Fibroblast of skin of left biceps (primary cell): Measurements from ENCODE around the gene POLN.
"Not testable (repeated sequence)": the region's sequence is repeated elsewhere in the genome, so short reads cannot be mapped to it uniquely, and the experiment has no call there.

Experiments
- DNase-seq, 2 experiments: peaks; one replicate each; pipeline ENCODE4 v3.0.0-alpha.2; 2013; ENCODE audit warnings: low read depth in 2 of 2

The POLN gene

DNA sequence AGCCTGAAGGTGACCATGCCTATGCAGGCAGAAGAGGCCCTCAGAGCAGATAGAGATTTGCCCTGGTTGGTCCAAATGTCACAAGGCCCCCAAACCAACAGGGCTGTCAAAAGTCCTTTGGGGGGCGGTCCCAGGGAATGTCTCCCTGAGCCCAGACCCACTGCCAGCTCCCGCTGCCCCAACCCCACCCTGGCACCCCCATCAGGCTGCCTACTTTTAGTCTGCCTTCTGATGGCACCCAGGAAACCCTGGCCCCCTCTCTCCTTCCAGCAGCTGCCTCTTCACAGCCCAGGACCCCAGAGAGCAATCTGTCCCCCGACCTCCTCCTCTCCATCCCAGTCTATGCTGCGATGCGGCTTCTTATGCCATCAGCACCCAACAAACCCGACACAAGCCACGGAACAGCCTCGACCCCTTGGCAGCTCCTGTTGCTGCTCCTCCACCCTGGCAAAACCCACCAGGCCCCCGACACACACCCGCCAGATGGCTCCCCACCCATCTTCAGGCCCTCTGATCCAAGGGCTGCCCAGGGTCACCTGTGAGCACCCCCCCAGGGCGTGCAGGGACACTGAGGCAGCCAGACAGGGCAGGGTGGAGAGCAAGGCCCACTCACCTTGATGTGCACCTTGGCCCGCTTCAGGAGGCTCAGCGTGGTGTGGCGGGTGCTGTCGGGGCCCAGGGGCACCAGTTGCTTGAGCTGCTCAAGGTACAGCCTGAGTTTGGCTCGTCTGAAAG, 10.0 kb upstream of the POLN start:
- DNase-seq: no peak

DNA sequence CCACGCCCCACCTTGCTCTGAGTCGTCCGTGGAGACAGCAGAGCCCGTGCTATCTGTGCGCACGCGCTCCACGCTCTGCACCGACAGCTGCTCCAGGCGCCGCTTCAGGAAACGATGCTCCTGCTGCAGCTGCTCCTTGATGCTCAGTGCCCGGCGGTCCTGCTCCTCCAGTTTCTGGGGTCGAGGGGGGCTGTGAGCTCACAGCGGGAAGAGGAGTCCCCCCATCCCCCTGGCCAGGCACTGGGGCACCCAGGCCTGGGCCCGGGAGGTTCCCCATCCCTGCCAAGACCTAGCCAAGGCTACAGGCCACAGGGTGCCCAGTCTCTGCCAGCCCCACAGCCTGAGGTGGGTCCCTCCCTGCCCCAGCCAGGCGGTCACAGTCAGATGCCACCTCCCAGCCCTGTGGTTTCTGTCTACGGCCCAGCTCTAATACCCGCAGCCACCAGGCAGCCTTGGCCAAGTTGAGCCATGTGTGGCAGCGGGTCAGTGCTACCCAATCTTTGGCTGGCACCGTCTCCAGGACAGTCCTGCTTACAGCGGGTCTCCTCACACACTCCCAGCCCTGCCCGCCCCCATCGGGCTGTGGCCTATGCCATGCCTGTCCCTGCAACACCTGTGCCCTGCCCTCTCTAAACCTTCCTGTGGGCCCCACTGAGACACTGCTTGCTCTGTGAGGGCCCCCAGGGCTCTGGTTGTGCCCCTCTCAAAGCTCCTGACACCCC, 9.3 kb upstream of the POLN start:
- DNase-seq: no peak

DNA sequence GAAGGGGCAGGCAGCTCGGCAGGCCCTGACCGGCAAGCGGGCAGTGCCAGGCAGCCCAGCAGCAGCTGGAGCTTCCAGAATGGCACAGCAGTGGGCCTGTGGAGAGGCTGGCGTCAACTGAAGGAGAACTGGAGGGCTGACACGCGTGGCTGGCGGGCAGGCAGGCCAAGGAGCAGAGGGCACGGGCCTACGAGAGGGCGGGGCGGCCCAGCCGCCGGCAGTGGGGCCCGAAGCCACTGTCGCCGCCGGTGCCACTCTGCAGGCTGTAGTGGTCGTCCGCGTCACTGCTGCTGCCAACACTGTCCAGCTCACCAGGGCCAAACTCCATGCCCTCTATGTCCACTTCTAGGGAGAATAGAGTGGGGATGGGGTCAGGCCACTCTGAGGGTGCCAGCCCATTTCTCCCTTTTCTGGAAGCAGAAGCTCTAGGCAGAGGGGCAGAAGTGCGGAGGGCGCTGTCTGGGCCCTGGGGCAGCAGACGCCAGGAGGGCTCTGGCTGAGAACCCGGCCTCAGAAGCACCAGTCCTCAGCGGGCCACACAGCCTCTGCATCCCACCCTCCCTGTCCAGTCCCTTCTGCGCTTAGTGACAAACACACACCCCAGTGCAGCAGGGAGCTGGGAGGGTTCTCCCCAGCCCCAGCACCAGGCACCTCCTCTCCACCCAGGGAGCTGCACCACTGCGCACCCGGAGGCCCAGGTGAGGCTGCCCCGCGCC, 8.6 kb upstream of the POLN start:
- DNase-seq: no peak

DNA sequence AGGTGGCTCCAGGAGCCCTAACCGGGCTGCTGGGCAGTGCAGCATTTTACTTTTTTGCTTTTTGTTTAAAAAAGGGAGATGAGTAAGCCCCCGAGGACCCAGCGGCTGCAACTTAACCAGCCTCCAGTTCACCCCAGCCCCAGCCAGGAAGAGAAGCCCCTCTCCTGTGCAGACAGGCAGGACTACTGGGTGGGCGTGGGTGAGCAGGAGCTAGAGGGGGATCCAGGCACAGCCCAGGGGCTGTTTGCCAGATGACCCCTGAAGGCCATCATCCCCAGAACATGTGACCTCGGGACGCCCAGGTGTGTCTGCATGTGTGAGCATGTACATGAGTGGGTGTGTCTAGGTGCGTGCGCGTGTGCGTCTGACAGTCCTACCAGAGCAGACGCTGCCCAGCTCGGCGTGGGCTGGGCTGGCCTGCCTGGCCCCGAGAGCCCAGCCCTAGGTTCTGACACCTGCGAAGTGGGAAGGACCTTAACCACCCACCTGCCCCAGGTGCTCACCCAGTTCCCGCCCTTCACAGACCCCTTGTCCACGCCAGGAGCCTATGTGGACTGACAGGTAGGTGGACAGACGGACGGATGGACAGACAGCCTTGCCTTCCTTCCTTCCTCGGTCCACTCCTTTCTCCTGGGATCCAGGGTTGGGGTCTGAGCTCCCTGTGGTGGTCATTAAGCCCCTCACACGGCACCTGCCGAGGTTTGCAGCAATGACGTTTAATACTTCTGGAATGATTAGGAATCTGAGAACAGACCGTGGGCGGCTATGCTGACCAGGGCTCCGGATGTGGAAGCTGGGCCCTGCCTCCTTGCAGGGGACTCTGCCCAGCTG, 7.8 kb upstream of the POLN start:
- DNase-seq: no peak

DNA sequence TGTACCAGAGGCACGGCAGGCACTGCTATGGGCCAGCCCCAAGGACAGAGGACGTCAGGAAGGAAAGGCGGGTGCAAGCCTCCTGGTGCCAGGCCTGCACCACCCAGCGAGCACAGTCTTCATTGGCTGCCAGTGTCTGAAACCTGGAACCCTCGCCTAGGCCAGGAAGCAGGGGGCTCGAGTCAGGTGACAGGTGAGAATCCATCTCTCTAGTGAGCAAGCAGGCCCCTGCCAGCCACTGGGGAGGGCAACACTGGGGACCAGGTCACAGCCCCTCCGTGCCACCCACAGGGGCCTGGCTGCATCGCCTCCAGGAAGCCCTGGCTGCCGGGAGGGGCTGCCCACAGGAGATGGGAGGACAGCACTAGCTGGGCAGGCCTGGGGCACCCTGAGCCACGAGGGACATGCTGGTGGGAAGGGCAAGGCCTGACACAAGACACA, 6.9 kb upstream of the POLN start:
- DNase-seq: no peak

DNA sequence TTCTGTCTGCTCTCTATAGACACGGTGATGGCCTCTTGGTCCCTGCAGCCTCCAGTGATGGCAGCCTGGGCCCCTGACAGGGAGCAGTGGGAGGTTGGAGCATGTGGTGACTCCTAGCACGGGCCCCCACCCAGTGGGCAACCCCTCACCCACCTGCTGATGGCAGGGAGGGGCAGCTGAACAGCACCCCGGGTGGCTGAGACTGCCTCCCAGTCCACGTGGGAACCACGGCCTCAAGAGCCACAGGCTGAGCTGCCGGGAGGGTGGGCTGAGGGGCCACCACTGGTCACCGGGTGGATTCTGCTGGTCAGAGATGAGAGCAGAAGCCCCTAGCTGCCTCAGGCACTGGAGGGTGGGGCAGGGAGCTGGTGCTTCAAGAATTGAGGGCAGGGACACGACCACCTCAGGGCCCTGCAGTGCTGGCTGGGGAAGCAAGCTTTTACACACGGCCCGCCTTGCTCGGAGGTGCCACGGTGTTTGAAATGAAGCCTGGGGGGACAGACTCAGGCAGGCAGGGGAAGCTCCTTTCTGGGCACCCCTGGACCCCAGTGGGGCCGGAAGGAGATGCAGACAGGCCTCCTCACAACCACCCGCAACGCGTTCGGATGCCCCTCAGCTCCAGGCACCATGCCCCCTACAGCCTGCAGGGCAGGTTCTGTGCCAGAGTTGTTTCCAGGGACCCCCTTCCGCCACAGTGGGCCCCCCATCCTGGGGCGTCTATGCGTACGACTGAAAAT, 6.3 kb upstream of the POLN start:
- no peak for DNase-seq

DNA sequence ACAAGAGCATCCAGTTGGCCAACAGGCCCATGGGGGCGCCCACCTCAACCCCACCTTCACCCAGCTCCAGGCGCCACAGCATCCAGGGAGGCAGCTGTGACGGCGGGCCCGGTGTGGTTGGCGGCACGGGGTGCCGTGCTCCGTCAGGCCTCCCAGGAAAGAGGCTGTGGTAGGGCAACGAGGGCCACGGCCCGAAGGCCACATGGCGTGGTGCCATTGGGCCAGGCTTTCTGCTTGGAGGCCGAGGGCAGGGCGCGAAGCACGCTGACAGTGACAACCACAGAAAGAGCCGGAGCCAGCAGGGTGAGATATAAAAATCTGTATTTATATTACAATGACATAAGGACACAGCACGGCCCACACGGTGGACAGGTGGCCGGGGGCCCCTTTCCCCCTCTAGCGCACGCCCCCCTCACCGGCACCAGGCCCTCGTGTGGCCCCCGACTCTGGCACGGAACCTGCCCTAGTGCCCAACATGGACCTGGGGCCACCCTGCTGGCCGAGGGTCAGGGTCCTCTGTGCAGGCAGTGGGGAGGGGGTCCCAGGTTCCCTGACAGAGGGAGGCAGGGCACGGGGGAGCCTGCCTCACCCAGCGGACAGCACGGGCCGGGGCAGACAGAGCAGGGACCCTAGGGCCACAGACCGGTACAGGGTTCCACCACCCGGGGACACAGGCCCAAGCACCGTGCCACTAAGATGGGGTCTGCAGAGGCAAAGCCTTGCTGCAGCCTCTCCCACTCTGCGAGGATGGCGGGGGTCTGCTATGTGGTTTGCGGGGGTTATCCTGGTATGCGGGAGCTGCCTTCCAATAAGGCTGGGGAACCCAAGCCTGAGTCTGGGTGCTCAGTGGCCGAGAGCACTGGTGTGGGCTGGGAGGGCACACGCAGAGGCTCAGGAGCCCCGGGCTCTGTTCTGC, 5.5 kb upstream of the POLN start:
- no peak for DNase-seq

DNA sequence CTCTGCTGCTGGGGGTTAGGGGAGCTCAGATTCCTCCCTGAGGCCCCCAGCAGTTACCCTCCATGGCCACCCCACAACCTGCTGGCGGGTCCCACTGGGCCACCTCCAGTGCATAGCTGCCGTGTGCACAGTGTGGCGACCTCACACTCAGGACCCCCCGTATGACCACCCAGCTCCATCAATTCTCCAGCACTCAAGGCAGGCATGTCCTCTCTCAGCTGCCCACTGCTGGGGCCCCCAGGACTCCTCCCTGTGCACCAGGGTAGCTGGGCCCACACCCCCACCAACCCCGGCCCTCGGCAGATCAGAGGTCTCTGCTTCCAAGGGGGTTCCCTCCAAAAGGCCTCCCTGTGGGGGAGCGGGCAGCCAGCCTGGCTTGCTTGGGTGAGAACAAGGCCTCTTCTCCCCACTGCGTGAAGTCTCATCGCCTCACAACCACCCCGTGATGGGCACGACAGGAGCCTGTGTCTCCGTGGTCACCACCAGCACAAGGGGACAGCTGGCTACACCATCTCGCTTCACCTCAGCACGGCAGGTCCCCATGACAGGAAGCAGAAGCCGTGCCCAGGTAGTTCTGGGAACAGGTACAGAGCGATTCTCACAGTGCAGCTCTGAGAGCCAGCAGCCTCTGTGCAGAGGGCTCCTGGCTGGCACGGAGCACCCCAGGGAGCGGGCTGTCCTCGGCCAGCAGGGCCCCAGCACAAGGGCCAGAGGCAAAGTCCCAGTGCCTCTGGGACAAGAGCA, 4.6 kb upstream of the POLN start:
- no peak for DNase-seq

DNA sequence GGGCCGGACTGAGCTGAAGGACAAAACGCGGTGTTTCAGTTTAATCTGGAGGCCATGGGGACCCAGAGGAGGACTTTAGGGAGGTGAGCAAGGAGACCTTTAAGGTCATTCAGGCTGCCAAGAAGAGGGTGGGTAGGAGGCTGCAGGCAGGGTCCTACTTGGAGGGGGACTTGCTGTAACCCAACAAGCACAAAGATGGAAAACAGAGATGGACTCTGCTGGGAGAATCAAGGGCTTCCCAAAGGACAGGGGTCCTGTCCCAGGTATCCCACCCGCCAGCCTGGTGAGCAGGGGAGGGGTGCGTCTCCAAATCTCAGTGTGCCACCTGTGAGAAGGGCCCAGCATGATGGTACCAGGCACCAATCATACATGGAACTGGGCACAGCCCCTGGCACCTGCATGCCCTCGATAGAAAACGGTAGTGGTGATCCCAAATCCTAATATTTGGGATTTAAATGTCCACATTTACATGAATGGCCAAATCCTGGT, 3.9 kb upstream of the POLN start:
- DNase-seq: no peak

DNA sequence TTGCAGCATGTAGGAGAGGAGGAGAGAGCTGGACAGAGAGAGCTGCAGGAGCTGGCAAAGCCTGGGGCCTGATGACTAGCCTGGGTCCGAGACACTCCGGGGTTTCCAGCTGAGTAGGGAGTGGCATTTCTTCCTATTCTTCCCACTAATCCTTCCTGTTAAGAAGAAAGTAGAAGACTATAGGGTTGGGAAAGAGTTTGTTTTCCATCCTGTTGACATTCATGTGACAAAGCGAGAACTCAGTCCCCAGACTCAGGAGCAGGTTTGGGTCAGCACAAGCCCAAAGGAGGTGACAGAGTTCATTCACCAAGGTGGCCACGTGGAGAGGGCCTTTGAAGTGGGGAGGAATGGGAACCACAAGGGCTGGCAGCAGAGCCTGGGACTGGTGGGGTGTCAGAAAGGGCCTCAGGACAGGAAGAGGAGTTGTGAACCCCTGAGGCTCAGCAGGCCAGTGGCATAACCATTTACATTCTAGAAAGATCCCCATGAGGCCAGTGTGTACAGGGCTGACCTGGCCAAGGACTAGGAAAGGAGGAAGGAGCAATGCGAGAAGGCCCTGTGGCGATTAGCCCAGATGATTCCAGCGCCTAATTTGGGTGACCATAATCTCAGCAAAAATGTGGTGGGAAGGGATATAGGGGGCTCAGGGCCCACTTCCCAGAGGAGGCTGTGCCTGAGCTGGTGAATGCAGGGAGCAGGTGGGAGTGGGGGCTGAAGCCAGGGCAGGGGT, 3.3 kb upstream of the POLN start:
- no peak for DNase-seq

DNA sequence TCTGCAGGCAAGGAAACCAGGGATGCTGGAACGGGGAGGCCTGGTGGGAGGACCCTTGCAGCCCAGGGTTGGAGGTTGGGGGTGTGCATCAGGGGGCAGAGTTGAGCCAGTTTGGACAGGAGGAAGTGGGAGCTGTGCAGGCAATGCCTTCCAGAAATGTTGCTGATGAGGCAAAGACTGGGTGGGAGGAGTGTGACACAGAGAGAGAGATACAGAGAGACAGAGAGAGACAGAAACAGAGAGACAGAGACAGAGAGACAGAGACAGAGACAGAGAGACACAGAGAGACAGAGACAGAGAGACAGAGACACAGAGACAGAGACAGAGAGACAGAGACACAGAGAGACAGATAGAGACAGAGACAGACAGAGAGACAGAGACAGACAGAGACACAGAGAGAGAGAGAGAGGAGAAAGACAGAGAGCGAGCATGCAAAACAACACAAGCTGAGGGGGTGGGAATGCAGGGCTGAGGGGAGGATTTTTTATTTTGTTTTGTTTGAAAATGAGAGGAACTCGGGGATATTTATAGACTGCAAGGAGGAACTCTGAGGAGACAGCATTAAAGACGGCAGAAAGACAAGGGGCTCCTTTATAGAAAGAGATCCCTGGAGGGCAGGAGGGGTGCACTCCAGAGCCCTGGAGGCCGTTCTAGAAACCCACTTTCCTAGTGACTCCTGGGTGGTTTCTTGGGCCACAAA, 1.9 kb upstream of the POLN start:
- DNase-seq: no peak

DNA sequence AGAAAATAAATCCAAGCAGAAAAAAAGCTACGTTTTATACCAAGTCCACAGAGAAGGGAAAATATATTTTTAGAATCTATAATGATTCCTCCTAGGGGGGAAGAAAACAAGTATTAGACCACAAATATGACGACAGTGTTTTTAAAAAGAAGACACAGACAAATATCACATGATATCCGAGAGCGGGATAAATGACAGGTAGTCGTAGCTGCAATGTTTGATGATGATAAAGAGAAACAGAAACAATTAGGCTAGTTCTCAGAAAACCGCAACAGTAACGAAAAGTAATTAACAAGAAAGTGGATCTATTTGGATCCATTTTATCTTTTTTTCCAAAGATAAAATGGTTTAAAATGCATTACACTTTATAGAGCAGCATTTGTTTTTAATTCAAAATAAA, 918 bp downstream of the POLN start:
- DNase-seq: no peak

DNA sequence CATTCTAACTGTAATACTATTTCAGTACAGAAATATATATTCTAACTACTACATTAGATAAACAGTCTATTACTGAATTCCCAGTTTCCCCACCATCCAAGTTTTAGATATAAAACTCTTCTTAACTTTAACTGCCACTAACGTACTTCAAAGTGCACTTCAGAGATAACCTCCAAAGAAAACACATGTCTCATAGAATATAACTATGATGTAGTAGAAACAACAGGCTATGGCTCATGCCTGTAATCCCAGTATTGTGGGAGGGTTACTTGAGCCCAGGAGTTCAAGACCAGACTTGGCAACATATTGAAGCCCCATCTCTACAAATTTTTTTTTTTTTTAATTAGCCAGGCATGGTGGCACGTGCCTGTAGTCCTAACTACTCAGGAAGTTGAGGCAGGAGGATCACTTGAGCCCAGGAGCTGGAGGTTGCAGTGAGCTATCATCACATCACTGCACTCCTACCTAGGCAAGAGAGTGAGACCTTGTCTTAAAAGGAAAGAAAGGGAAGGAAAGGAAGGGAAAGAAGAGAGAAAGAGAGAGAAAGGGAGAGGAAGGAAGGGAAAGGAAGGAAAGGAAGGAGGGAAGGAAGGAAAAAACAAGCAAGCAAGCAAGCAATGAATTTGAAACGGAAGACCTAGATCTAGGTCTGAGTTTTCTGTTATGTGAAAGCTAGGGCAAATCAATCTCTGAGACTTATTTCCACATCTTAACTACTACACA, 4.8 kb downstream of the POLN start:
- no peak for DNase-seq

DNA sequence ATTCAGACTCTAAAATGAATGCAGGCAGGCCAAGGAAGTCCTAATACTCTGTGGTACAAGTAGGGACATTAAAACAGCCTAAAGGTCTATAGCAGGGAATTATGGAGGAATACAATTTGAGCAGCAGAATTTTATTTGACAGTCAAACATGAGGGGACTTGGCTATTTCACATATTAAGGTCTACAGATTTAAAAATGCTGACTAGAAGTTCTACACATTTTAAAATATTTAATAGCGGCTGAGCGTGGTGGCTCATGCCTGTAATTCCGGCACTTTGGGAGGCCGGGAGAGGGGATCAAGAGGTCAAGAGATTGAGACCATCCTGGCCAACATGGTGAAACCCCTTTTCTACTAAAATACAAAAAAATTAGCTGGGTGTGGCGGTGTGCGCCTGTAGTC, 10.8 kb downstream of the POLN start:
- DNase-seq: no peak

DNA sequence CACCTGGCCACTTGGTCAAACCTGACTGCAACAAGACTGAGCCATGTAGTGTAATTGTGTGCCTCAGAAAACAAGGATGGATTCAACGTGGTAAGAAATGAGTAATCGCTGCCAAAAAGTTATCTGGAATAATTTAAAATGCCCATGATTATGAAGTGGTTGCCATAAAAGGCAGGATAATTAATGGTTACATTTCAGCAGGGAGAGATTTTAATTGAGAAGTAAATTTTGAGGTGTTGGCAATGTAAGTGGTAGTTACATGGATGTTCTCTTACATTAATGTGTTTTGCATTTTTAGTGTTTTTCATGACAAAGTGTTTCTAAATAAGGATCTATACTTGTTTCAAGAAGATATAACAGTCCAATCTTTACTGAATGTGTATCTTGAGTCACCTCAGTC, 15.7 kb downstream of the POLN start:
- DNase-seq: no peak

DNA sequence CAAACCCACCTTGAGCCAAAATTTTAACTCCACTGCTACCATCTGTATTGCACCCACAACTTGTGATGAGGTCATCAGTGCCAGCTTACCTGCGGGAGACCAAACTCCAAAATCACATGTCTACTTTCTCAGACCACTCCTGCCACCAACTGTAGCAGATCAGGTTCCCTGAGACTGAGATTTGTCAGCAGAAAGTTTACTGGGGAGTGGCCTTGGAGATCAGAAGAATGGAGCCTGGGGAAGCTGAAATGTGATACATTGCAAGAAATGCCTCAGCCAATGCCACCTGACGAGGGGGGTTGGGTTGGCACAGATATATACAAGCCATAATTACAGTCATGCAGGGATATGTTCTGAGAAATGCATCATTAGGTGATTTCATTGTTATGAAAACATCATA, 19.1 kb downstream of the POLN start:
- no peak for DNase-seq

DNA sequence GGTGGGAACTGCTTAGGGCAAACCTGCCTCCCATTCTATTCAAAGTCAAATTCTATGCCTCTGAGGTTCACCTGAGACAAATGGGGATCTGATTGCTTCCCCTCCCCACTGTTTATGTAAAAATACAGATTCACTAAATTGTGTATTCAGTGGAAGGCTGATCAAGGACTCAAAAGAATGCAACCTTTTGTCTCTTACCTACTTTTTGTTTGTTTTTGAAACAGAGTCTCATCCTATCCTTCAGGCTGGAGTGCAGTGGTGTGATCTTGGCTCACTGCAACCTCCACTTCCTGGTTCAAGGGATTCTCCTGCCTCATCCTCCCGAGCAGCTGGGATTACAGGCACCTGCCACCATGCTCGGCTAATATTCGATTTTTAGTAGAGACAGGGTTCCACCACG, 20.5 kb downstream of the POLN start:
- not testable (repeated sequence) for DNase-seq
